HFF-Myc (cell line): ENCODE data around the gene MFSD6.

Experiments used
- DNase-seq: peaks from one replicate; pipeline ENCODE4 v3.0.0-alpha.2; 2011; ENCODE audit warnings: low read depth; ENCODE audit errors: extremely low read depth
- H3K4me3 ChIP-seq: replicated peaks from 2 replicates; pipeline ENCODE4 v1.5.1; 2011; ENCODE audit warnings: low read depth, mild to moderate bottlenecking, control low read depth, low read length
- TF ChIP-seq, protein P1 (sequence below): IDR thresholded peaks from 2 replicates; pipeline ENCODE4 v1.5.1; 2012; ENCODE audit warnings: mild to moderate bottlenecking, low read depth, low read length, control low read depth; ENCODE audit errors: missing control alignments

MFSD6 gene

DNA sequence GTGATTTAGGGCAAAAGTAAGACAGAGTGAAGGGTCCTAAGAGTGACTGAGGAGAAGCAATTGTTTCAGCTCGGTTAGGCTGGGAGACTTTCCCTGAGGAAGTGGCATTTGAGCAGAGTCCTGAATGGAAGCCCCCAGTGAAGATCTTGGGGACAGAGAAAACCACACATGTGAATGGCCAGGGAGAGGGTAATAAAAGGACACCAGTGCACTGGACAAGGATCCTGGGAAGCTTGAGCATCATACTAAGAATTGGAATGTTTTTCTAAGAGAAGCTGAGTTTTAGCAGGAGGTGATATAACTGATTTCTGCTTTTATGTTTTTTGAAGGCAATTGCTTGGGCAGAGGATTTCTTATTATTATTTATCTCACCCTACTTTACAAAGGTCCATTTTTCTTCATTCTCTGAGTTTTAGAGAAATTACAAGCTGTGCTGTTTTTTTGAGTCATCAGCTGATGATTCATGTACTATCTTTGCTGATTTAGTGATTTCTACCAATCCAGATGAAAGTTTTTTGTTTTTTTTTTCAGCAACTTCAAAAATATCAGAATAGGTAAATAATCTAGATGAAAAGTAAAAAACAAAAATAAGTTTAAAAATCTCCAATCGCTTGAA is 43.5 kb downstream of the MFSD6 start:
- TF ChIP-seq, protein P1, sequence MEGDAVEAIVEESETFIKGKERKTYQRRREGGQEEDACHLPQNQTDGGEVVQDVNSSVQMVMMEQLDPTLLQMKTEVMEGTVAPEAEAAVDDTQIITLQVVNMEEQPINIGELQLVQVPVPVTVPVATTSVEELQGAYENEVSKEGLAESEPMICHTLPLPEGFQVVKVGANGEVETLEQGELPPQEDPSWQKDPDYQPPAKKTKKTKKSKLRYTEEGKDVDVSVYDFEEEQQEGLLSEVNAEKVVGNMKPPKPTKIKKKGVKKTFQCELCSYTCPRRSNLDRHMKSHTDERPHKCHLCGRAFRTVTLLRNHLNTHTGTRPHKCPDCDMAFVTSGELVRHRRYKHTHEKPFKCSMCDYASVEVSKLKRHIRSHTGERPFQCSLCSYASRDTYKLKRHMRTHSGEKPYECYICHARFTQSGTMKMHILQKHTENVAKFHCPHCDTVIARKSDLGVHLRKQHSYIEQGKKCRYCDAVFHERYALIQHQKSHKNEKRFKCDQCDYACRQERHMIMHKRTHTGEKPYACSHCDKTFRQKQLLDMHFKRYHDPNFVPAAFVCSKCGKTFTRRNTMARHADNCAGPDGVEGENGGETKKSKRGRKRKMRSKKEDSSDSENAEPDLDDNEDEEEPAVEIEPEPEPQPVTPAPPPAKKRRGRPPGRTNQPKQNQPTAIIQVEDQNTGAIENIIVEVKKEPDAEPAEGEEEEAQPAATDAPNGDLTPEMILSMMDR: no peak
- no peak for DNase-seq
- no peak overlapping the region for H3K4me3 ChIP-seq

DNA sequence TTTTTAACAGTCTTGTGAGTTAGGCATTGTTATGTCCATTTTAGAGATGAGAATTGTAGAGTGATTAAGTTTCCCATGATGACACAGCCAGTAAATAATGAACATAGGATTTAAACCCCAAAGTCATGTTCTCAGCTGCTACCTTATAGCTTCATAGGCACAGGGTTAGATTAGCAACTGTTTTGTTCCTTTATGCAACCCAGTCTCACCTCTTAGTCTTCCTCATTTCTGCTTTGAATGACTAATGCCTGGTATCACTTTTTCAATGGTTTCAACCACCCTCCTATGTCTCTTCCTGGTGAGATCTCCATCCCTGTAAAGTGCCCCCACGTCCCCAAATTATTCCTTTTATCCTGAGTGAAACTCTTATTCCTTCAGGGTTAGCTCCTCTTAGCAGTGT is 44.3 kb downstream of the MFSD6 start:
- TF ChIP-seq, protein P1: no peak
- H3K4me3 ChIP-seq: no peak overlapping the region
- DNase-seq: no peak

DNA sequence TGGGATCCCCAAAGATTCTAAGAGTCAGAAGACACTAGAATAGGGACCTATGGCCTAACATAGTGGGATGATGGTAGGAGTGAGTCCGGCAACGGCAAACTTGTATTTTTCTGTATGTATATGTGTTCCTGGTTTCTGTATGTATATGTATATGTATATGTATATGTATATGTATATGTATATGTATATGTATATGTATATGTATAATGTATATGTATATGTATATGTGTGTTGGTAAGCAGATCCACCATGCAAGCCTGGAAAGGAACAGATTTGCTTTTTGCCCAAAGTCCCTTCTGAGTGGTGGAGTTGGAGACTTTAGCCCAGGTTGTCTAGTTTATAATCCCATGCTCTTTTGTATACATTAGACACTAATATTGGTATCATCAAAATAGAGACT is 46.6 kb downstream of the MFSD6 start:
- no peak for DNase-seq
- TF ChIP-seq, protein P1: no peak
- H3K4me3 ChIP-seq: no peak overlapping the region

DNA sequence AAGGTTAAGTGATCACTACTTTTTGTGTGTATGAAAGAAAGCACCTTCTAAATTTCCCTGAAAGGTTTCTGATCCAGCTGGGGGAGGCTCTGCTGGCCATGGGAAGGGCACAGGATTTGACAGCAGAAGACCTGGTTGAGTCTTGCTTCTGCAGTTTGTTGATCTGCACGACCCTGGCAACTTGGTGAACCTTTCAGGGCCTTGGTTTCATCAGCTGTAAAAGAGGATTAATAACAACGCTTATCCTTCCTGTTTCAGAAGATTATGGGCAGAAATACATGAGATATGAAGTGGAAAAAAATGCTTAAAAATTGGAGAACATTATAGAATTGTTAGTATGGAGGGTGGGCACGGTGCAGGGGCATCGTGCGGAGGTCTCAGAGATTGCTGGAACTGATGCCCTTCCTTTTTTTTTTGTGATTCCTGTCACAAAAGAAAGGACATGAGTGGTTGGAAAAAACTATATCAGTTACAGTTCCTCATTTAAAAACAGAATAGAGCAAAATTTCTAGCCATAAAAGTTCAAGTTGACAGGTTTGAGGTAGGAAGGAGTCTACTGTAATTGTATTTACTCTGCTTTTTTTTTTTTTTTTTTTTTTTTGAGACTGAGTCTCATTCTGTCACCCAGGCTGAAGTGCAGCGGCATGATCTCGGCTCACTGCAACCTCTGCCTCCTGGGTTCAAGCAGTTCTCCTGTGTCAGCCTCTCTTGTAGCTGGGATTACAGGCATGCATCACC is 47.4 kb downstream of the MFSD6 start:
- DNase-seq: no peak
- H3K4me3 ChIP-seq: no peak overlapping the region
- TF ChIP-seq, protein P1: no peak

DNA sequence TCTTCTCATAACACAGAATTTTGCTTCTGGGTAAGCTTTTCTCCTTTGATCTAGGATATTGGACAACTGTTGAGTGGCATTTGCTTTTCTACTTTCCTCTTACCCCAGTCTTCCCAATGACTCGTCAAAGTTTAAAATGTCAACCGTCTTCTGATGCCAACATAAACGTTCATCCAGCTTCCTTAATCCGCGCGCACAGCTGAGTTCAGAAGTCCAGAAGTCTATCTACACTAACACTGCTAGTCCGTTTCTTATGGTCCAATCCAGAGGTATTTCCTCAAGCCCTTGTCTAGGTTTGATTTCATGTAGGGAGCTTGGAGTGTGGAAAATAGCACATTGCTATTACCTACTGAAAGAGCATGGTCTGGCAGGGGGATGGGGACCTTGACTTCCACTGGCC is 48.7 kb downstream of the MFSD6 start:
- TF ChIP-seq, protein P1: no peak
- DNase-seq: no peak

DNA sequence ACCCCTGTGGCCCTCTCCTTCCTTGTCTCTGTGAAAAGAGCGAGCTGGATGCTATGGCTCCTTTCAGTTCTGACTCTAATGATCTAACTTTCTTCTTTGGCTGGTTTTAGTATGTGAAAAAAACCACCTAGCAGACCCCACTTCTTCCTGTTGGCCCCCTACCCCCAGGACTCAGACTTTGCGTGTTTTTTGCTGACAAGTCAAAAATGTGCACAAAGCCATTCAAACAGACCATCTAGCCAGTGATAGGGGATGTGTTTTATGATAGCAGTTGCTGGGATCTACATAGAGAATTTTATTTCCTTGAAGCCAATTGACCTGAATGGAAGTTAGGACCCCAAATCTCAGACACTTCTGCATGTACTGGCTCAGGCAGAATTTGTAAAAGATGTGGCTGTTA is 49.1 kb downstream of the MFSD6 start:
- TF ChIP-seq, protein P1: no peak
- no peak overlapping the region for H3K4me3 ChIP-seq
- no peak for DNase-seq

More for the DNA sequence above, 48.7 kb downstream of the MFSD6 start:
- H3K4me3 ChIP-seq: no peak overlapping the region
